ENCODE results near the gene FBXO45.
"Not testable (repeated sequence)": the region's sequence is repeated elsewhere in the genome, so short reads cannot be mapped to it uniquely, and the experiment has no call there.

FBXO45 gene

GRCh38 chr3:196555295-196555694 is 13.2 kb upstream of the FBXO45 start:
- no peak for DNase-seq (ENCODE audit: low read depth in 1 of 2, low spot score in 1 of 2)

GRCh38 chr3:196557236-196557635 is 11.2 kb upstream of the FBXO45 start:
- DNase-seq (ENCODE audit: low read depth in 1 of 2, low spot score in 1 of 2): no peak

GRCh38 chr3:196558476-196558875 is 10.0 kb upstream of the FBXO45 start:
- DNase-seq (ENCODE audit: low read depth in 1 of 2, low spot score in 1 of 2): no peak

- no peak for DNase-seq (ENCODE audit: low read depth in 1 of 2, low spot score in 1 of 2)
Measured at GRCh38 chr3:196559826-196560225, 8.6 kb upstream of the FBXO45 start.

- DNase-seq (ENCODE audit: low read depth in 1 of 2, low spot score in 1 of 2): peak in 1 of 2 donors; percentile 6
Measured at GRCh38 chr3:196563721-196564225, 4.7 kb upstream of the FBXO45 start.

- peak; percentile 24 to 32 for DNase-seq (ENCODE audit: low read depth in 1 of 2, low spot score in 1 of 2)
Measured at GRCh38 chr3:196569003-196569516, 600 bp downstream of the FBXO45 start.

GRCh38 chr3:196570332-196570731 is 1.9 kb downstream of the FBXO45 start:
- DNase-seq (ENCODE audit: low read depth in 1 of 2, low spot score in 1 of 2): not testable (repeated sequence)

GRCh38 chr3:196572389-196572788 is 3.9 kb downstream of the FBXO45 start:
- no peak for DNase-seq (ENCODE audit: low read depth in 1 of 2, low spot score in 1 of 2)

GRCh38 chr3:196585044-196585757 is 16.7 kb downstream of the FBXO45 start:
- no peak for DNase-seq (ENCODE audit: low read depth in 1 of 2, low spot score in 1 of 2)

GRCh38 chr3:196590279-196590678 is 21.8 kb downstream of the FBXO45 start:
- DNase-seq (ENCODE audit: low read depth in 1 of 2, low spot score in 1 of 2): no peak

GRCh38 chr3:196596355-196596754 is 27.9 kb downstream of the FBXO45 start:
- DNase-seq (ENCODE audit: low read depth in 1 of 2, low spot score in 1 of 2): no peak

GRCh38 chr3:196597971-196598733 is 29.7 kb downstream of the FBXO45 start:
- not testable (repeated sequence) for DNase-seq (ENCODE audit: low read depth in 1 of 2, low spot score in 1 of 2)

- DNase-seq (ENCODE audit: low read depth in 1 of 2, low spot score in 1 of 2): no peak
Measured at GRCh38 chr3:196599734-196600128, 31.3 kb downstream of the FBXO45 start.

- no peak for DNase-seq (ENCODE audit: low read depth in 1 of 2, low spot score in 1 of 2)
Measured at GRCh38 chr3:196600359-196600758, 31.9 kb downstream of the FBXO45 start.

- no peak for DNase-seq (ENCODE audit: low read depth in 1 of 2, low spot score in 1 of 2)
Measured at GRCh38 chr3:196602673-196603072, 34.2 kb downstream of the FBXO45 start.

- no peak for DNase-seq (ENCODE audit: low read depth in 1 of 2, low spot score in 1 of 2)
Measured at GRCh38 chr3:196603683-196604082, 35.2 kb downstream of the FBXO45 start.

GRCh38 chr3:196604548-196604947 is 36.1 kb downstream of the FBXO45 start:
- no peak for DNase-seq (ENCODE audit: low read depth in 1 of 2, low spot score in 1 of 2)

- no peak for DNase-seq (ENCODE audit: low read depth in 1 of 2, low spot score in 1 of 2)
Measured at GRCh38 chr3:196608693-196609092, 40.2 kb downstream of the FBXO45 start.

GRCh38 chr3:196609343-196609775 is 40.9 kb downstream of the FBXO45 start:
- DNase-seq (ENCODE audit: low read depth in 1 of 2, low spot score in 1 of 2): peak; percentile 88 to 95

- DNase-seq (ENCODE audit: low read depth in 1 of 2, low spot score in 1 of 2): no peak
Measured at GRCh38 chr3:196609805-196610515, 41.5 kb downstream of the FBXO45 start.

GRCh38 chr3:196611761-196612483 is 43.5 kb downstream of the FBXO45 start:
- DNase-seq (ENCODE audit: low read depth in 1 of 2, low spot score in 1 of 2): no peak
